GM10847 (cell line): ENCODE results near the gene MRPL38.

Experiments used
- POLR2A ChIP-seq: IDR thresholded peaks from 2 replicates; pipeline ENCODE4 v1.6.1; 2011; ENCODE audit not compliant: insufficient read length; ENCODE audit errors: extremely low read depth

MRPL38 gene

DNA sequence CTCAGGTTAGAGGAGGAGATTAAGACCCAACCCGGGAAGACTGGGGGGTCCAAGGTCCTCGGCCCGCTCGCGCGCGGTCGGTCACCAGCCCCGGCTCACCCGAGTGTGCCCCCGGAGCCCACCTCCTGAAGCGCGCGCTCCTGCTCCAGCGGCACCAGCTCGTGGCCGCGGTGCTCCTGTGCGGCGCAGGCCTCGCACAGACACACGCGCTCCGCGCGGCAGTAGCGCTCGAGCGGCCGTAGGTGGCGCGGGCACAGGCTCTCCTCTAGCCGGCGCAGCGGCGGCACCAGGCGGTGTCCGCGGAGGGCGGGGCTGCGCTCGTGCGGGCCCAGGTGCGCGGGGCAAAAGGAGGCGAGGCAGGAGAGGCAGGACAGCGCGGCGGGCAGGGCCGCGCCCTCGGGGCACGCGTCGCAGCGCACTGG, 26.9 kb downstream of the MRPL38 start:
- TF ChIP-seq POLR2A: no peak

DNA sequence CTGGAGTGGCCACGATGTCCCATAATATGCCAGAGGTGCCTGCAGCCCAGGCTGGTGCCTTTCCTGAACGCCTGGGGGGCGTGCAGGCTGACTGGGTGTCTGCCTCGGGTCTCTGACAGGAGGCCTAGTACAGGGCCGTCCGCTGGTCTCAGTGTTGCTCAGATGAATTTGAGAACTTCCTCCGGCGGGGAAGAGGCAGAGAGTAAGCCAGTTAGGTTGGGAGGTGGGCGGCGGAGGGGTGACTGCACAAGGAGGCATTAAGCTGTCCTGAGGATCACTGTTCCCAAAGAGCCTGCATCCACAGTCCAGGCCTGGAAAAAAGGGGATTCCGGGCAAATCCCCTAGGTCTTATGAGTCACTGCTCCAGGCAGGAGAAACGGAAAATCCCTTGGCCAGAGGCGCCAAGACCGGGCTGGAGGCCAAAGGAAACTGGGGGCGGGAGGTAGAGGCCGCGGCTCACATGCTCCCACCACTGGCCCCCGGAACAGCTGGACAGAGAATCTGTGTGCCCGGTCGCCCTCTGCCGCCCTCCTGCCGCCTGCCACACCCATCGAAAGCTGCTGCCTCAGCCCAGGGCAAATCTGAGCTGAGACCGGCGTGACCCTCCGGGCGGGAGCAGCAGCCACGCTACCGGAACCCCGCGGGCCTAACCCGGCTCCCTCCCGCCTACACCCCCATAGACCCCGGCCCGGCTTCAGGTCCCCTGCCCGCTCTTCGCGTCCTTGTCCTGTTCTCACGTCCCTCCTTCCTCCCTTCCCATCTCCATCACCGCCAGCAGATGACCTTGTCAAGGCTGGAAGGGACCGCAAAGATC, 27.5 kb downstream of the MRPL38 start:
- no peak for TF ChIP-seq POLR2A

DNA sequence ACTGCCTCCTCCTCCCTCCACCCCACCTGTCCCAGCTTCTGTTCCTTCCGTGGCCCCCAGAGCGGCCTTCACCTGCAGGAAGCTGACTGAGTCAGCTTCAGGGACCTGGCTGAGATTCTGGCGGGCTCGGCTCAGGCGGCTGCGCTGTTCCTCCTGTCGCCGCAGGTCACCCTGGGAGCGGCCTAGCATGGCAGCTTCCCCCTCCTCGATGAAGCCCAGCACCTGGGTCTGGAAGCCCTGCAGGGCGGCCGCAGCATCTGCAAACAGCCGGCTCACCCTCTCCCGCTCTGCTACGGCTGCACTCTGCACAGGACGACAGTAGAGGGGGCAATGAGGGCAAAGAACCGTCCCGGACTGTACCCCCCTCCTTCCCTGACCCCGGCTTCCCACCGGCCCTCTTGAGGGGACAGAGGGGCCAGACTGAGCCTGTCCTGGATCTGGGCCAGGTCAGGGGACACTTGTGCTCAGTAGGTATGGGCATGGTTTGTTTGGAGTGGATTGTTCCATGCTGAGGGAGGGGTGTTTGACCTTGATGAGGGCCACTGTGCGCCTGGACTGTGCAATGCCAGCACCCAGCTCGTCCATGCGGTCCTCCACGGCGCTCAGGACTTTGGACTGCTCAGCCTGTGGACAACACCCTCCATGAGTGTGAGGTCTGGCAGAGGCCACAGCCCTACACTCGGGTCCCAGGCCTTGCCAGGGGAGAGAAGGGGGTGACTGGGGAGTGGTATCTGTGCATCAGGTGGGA, 28.3 kb downstream of the MRPL38 start:
- no peak for TF ChIP-seq POLR2A

DNA sequence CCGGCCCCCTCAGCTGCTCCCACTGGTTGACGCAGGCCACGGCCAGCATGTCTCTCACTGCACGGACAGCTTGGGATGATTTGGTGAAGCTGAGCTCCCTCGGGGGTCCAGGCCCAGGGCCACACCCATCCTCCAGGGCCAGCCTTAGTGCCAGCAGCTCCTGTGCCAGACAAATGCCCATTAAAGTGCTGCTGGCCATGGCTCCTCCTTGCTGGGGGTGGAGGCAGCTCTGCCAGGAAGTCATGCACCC, 28.8 kb downstream of the MRPL38 start:
- no peak for TF ChIP-seq POLR2A

DNA sequence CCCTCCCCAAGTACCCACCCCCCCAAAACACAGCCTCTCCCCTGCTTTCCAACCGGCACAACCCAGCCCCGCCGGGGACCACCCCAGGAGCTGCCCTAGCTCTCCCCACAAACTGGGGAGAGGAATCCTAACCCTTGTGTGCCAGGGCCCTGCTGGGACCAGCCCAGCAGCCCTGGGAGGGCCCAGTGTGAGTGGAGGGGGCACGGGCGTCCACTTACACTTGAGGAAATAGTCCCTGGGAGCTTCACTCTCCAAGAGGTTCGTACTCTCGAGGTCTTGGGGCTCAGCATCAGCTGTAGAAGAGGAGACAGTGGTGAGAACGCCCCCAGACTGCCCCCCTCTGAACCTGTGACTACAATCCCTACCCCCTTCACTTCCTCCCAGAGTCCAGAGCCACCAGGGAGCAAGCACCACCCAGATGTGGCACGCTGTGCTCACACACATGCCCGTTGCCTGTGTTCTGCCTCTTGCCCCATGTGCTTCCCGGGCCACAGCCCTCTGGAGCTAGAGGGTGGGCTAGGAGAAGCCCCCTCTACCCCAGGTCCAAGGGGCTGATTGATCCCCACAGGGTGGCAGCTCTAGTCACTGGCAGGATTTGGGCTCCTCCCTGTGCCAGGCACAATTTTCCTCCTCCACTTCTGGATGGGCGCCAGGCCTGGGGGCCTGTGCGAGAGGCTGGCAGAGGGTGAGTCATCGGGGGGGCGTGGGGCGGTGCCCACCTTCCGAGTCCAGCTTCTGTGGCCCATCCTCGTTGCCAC, 29.3 kb downstream of the MRPL38 start:
- TF ChIP-seq POLR2A: no peak

DNA sequence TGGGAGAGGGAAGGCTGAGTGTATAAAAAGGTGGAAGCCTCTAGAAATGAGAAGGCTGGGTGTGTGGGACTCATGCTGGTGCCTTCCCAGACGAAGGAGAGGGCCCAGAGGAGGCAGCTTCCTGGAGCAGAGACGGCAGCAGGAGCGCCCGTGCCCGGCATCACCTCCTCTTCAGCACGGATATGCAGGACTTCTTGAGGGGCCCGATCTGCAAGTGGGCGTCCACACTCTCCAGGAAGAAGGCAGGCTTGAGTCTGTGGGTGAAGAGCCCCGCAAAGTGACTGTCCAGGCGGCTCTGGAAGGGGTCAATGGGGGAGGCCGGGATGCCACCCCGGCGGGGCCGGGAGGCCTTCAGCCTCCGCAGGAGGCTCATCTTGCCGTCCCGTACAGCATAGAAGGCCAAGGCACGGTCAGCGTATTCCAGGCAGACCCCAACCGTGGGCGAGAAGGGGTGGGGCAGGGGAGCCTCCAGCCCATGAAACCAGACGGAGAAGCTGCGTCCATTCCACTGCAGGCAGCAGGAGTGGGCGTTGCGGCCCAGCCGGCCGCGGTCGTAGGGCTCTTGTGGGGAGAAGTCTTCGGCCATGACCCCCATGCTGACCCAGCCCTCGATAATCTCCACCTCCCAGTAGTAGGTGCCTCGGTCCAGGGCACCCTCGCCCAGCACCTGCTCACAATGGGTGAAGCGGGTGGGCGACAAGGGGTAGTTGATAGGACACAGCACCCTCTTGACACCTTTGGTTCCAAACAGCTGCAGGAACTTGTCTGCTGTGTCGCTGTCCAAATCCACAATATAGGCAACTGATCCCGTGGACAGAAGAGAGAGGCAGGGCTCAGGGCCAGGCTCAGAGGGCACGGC, 30.1 kb downstream of the MRPL38 start:
- no peak for TF ChIP-seq POLR2A

DNA sequence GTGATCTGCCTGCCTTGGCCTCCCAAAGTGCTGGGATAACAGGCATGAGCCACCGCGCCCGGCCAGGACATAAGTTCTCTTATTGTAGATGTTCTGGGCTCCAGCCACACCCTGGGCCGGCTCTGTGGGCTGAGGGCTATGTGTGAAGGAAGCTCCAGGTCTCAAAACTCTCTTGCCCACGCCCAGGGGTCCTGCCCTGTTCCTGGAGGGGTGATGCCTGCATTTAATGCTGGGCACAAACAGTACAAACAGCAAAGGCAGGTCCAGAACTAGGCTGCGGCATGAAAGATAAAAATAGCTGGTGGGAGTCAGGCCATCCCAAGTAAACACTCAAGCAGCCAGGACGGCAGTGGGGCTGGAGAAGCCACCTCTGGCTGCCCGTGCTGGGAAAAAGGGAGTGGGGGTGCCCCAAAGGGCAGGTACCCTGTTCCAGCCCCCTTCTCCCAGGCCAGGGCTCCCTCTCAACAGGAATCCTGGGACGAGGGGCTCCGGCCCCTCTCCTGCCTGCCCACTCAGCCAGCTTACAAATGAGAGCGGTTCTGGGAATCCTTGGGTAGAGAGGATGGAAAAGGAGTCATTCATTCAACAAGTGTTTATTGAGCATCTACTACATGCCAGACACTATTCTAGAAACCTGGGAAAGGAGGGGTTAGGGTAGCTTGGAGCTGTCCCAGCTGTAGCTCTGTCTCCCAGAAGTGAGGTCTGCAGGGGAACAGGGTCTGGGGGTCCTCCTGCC, 30.9 kb downstream of the MRPL38 start:
- no peak for TF ChIP-seq POLR2A

DNA sequence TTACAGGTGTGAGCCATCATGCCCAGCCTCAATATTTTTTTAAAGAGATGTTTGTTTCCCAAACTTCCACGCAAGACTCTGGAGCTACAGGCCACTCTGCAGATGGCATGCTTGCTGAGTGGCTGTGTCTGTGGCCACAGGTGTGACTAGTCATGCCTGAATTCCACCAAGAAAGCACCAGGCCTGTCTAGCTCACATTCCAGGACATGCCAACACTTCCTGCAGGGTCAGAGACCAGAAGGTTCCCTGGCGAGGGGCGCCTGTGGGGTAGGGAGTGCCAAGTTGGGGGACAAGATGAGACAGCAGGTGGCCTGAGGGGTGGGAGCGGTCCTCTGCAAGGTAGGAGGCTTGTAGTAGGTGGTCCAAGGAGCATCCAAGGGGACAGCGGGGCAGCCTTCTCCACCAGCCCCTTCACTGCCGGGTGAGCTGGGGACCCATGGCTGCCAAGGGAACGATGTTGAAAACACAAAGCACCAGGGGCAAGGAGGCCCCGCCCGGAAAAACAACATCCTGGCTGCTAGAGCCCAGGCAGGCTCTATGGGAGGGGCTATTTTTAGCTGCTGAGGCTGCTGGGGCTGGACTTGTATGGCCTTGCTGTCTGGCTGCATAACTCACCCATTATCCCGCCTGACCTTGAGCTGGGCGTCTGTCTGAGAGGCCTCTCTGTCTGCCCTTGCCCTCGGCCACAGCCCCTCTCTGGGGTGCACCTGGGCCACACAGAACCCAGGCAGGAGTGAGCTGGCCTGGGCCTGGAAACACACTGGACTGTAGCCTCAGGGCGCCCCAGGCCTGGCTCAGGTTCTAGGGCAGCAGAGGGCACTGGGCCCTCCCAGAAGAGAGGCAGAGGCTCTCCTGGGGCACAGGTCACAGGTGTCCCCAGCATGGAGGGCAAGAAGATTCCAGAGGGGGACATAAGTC, 32.0 kb downstream of the MRPL38 start:
- no peak for TF ChIP-seq POLR2A

DNA sequence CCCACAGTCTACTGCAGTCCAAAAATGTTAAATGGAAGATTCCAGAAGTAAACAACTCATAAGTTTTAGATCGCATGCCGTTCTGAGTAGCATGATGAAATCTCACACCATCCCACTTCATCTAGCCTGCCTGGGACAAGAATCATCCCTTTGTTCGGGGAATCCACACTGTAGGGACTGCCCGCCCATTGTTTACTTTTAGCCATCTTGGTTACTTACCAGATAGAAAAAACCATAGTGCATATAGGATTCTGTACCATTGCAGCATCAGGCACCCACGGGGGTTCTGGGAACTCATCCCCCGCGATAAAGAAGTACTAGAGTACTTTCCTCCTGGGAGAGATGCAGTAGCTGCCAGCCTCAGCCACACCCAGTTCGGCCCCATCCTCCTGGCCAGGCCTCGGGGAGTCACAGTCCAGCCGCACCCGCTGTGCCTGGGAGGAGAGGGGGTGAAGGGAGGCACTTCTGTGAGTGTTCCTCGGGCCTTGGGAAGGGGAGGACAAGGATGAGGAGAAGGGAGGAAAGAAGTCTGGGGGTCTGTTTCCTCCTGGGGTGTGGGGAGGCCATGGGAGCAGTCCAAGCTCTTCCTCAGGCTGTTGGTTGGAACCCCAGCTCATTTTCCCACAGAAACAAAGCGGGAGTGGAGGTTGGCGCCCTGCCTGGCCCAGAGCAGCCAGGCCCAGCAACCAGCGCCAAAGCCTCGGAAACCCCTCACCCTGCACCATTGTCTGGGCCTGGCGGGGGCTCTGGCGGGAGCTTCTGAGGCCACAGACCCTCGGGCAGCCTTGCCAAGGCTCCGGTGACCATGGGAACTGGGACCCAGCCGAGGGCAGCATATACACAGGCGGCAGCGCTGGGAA, 35.2 kb downstream of the MRPL38 start:
- TF ChIP-seq POLR2A: no peak

DNA sequence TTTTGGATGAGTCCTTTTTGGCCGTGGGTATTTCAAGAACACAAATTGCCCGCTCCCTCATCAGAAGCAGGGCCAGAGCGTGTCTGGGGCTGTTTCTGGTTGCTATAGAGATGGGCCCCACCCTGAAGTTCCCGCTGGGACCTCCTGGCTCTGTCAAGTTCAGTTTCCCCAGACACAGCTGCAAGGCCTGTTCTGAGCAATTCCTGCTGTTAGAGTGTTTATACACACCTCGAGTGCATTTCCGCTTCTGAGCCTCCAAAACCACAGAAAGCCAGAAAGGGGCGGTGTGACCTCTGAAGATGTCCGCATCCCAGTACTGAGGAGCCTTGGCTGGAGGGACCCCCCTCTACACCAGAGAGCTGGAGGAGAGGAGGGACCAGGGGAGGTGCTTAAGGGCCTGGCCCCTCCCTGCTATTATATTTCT, 40.2 kb downstream of the MRPL38 start:
- no peak for TF ChIP-seq POLR2A

DNA sequence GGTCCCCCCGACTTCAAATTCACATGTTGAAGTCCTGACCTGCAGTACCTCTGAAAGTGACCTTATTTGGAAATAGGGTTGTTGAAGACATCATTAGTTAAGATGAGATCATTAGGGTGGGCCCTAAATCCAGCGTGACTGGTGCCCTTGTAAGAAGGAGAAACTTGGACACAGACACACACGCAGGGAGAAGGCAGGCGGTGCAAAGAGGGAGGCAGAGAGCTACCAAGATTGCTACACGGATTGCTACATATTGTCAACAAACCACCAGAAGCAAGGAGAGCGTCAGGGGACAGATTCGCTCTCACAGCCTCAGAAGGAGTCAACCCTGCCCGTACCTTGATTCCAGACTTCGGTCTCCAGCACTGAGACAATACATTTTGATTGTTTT, 42.8 kb downstream of the MRPL38 start:
- no peak for TF ChIP-seq POLR2A

DNA sequence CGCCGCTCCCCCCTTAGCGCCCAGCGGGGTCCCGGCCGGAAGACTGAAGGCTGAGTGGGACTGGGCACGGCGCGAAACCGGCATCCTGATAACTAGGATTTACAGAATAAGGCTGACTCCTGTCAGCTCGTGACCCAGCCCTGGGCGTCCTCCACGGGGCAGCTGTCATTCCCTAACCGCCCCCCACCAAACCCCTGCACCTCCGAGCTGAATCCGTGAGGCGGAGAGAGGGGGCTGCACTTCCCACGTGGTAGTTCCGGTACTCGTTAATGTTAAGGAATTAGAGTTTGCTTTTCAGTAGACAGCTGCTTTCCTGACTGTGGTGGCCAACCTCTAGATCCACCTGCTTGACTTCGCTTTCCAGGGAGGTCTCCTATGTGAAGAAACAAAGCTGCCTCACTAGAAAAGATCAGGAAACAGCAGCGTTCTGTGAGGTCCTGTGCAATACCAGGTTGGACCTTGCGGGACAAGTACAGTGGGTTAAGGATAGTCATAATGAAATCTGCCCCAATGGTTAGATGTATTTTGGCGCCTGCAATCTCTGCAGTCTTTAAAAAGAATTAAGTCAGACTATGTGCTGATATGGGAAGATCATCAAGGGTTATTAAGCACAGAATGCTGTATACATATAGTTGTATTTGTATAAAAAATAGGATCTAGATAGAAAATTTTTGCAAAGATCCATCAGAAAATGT, 48.5 kb downstream of the MRPL38 start:
- no peak for TF ChIP-seq POLR2A
